Measurements from ENCODE around the gene SPATA2.

SPATA2 gene

GRCh38 chr20:49936153-49937026 lies 21.1 kb upstream of the SPATA2 start, which contains the start of gene RNF114:
TSS of gene RNF114 (plus strand) at chr20:49936397. CDS start at chr20:49936413, 16 bp downstream.
- DNase-seq (ENCODE audit: extremely low read depth in 1 of 2, low read depth in 1 of 2) = peak; percentile 72 to 77

GRCh38 chr20:49935746-49936152 lies 20.4 kb upstream of the SPATA2 start:
- no peak for DNase-seq (ENCODE audit: extremely low read depth in 1 of 2, low read depth in 1 of 2)

GRCh38 chr20:49929142-49929494 lies 13.8 kb upstream of the SPATA2 start:
- DNase-seq (ENCODE audit: extremely low read depth in 1 of 2, low read depth in 1 of 2) = no peak

- DNase-seq (ENCODE audit: extremely low read depth in 1 of 2, low read depth in 1 of 2) = peak; percentile 44 to 65
Observed at GRCh38 chr20:49928411-49929141, 13.2 kb upstream of the SPATA2 start.

- DNase-seq (ENCODE audit: extremely low read depth in 1 of 2, low read depth in 1 of 2) = no peak
Observed at GRCh38 chr20:49925901-49926454, 10.6 kb upstream of the SPATA2 start.

- DNase-seq (ENCODE audit: extremely low read depth in 1 of 2, low read depth in 1 of 2) = no peak
Observed at GRCh38 chr20:49924247-49924646, 8.9 kb upstream of the SPATA2 start.

GRCh38 chr20:49919461-49919860 lies 4.1 kb upstream of the SPATA2 start:
- DNase-seq (ENCODE audit: extremely low read depth in 1 of 2, low read depth in 1 of 2) = no peak

GRCh38 chr20:49919009-49919408 lies 3.7 kb upstream of the SPATA2 start:
- DNase-seq (ENCODE audit: extremely low read depth in 1 of 2, low read depth in 1 of 2) = no peak

GRCh38 chr20:49918446-49918845 lies 3.1 kb upstream of the SPATA2 start:
- DNase-seq (ENCODE audit: extremely low read depth in 1 of 2, low read depth in 1 of 2) = no peak

- DNase-seq (ENCODE audit: extremely low read depth in 1 of 2, low read depth in 1 of 2) = no peak
Observed at GRCh38 chr20:49916146-49917002, 1.0 kb upstream of the SPATA2 start.

GRCh38 chr20:49915118-49915379 lies 280 bp downstream of the SPATA2 start:
- no peak for DNase-seq (ENCODE audit: extremely low read depth in 1 of 2, low read depth in 1 of 2)

- no peak for DNase-seq (ENCODE audit: extremely low read depth in 1 of 2, low read depth in 1 of 2)
Observed at GRCh38 chr20:49914310-49915117, 815 bp downstream of the SPATA2 start.

GRCh38 chr20:49913399-49914047 lies 1.8 kb downstream of the SPATA2 start:
- no peak for DNase-seq (ENCODE audit: extremely low read depth in 1 of 2, low read depth in 1 of 2)

- no peak for DNase-seq (ENCODE audit: extremely low read depth in 1 of 2, low read depth in 1 of 2)
Observed at GRCh38 chr20:49910340-49910706, 5.0 kb downstream of the SPATA2 start.

- DNase-seq (ENCODE audit: extremely low read depth in 1 of 2, low read depth in 1 of 2) = no peak
Observed at GRCh38 chr20:49909499-49910339, 5.6 kb downstream of the SPATA2 start.

- DNase-seq (ENCODE audit: extremely low read depth in 1 of 2, low read depth in 1 of 2) = no peak
Observed at GRCh38 chr20:49908258-49908565, 7.1 kb downstream of the SPATA2 start.

GRCh38 chr20:49907405-49908257 lies 7.7 kb downstream of the SPATA2 start:
- no peak for DNase-seq (ENCODE audit: extremely low read depth in 1 of 2, low read depth in 1 of 2)

- no peak for DNase-seq (ENCODE audit: extremely low read depth in 1 of 2, low read depth in 1 of 2)
Observed at GRCh38 chr20:49906615-49907154, 8.6 kb downstream of the SPATA2 start.

All from stimulated activated CD8-positive, alpha-beta memory T cell treated with anti-CD3 and anti-CD28 coated beads, Interleukin-7, amount 100 ng/mL, for 48 hours (primary cell).